Hepatocyte (in vitro differentiated cells): ENCODE data around the gene CTNNBIP1. TPM values are rescaled to one million over a fixed set of nuclear protein-coding genes. Genes with fewer than 3 reads are reported as not detected.

Source experiments
- DNase-seq: peaks from one replicate; pipeline ENCODE4 v3.0.0-alpha.2; 2016; ENCODE audit warnings: low spot score
- H2AFZ ChIP-seq: fragments of 200-600 bp; sonication (generic); 2 replicates; pipeline ENCODE4 v1.6.0; 2016; ENCODE audit warnings: antibody characterized with exemption, mild to moderate bottlenecking
- H3K27ac ChIP-seq: fragments of 200-600 bp; sonication (generic); 2 replicates; pipeline ENCODE4 v1.5.1; 2016; ENCODE audit warnings: mild to moderate bottlenecking
- H3K27me3 ChIP-seq: fragments of 200-600 bp; sonication (generic); 2 replicates; pipeline ENCODE4 v1.6.1; 2016
- H3K36me3 ChIP-seq: fragments of 200-600 bp; sonication (generic); replicated peaks from 2 replicates; pipeline ENCODE4 v1.5.1; 2016; ENCODE audit warnings: low read depth; ENCODE audit not compliant: insufficient read depth
- H3K4me1 ChIP-seq: fragments of 200-600 bp; sonication (generic); 2 replicates; pipeline ENCODE4 v1.5.1; 2016; ENCODE audit warnings: mild to moderate bottlenecking, moderate library complexity; ENCODE audit not compliant: insufficient read depth
- H3K4me2 ChIP-seq: fragments of 200-600 bp; sonication (generic); 2 replicates; pipeline ENCODE4 v1.6.0; 2016
- H3K4me3 ChIP-seq: fragments of 200-600 bp; sonication (generic); 2 replicates; pipeline ENCODE4 v1.5.1; 2016; ENCODE audit warnings: mild to moderate bottlenecking
- H3K79me2 ChIP-seq: fragments of 200-600 bp; sonication (generic); 2 replicates; pipeline ENCODE4 v1.6.0; 2017; ENCODE audit warnings: mild to moderate bottlenecking
- H3K9me2 ChIP-seq: fragments of 200-600 bp; sonication (generic); replicated peaks from 2 replicates; pipeline ENCODE4 v1.6.0; 2017; ENCODE audit warnings: mild to moderate bottlenecking; ENCODE audit not compliant: insufficient read depth
- H3K9me3 ChIP-seq: fragments of 200-600 bp; sonication (generic); 2 replicates; pipeline ENCODE4 v1.5.1; 2016; ENCODE audit warnings: low read depth, mild to moderate bottlenecking
- H4K20me1 ChIP-seq: fragments of 200-600 bp; sonication (generic); 2 replicates; pipeline ENCODE4 v1.6.0; 2016; ENCODE audit warnings: mild to moderate bottlenecking; ENCODE audit not compliant: insufficient read depth, poor library complexity, severe bottlenecking
- CTCF ChIP-seq: fragments of 200-600 bp; sonication (generic); IDR thresholded peaks from 2 replicates; pipeline ENCODE4 v1.5.1; 2016; ENCODE audit warnings: antibody characterized with exemption, mild to moderate bottlenecking; ENCODE audit not compliant: poor library complexity
- EZH2 ChIP-seq: fragments of 200-600 bp; sonication (generic); IDR thresholded peaks from 2 replicates; pipeline ENCODE4 v1.6.1; 2016; ENCODE audit warnings: antibody characterized with exemption, mild to moderate bottlenecking, borderline replicate concordance
- EZH2phosphoT487 ChIP-seq: fragments of 200-600 bp; sonication (generic); IDR thresholded peaks from one replicate; pipeline ENCODE4 v1.6.1; 2018; ENCODE audit warnings: antibody characterized with exemption, mild to moderate bottlenecking, low read depth, moderate library complexity; ENCODE audit not compliant: unreplicated experiment, severe bottlenecking
- WGBS: methylation state at CpG from one replicate; pipeline ENCODE4 v1.1.6; 2016; ENCODE audit warnings: low lambda C conversion rate; ENCODE audit errors: missing lambda C conversion rate; 5-methylcytosine and 5-hydroxymethylcytosine counted together
- polyA plus RNA-seq: library from polyadenylated mRNA; unstranded; fragments of >200 nt; fragmentation: Nextera tagmentation; extraction: Ambion mirVana; gene quantifications from 2 replicates; pipeline ENCODE4 v1.2.1, GENCODE V29; 2016
- total RNA-seq: library from RNA; depleted of rRNA; stranded (reverse); fragments of >200 nt; gene quantifications from 2 replicates; pipeline ENCODE4 v1.2.3, GENCODE V29; 2014

CTNNBIP1 gene
- total and polyA plus RNA-seq, 2 experiments from 2014 or later = 25.2 to 49.8 TPM

- 96% methylated on average over 9 of the region's 9 CpGs for WGBS
- no peak for DNase-seq
- no peaks in the 10 kb centered on the region for H3K27me3 ChIP-seq
- H2AFZ ChIP-seq = no peak overlapping the region
- no peaks in the 10 kb centered on the region for H4K20me1 ChIP-seq
- no peak overlapping the region for H3K4me2 ChIP-seq
- no peaks in the 10 kb centered on the region for H3K36me3 ChIP-seq
- H3K4me1 ChIP-seq = peaks cover under 1% of the 10 kb centered on the region
- no peak overlapping the region for H3K4me3 ChIP-seq
- TF ChIP-seq CTCF = no peak
- TF ChIP-seq EZH2 = no peak
- TF ChIP-seq EZH2phosphoT487 = no peak
- H3K9me3 ChIP-seq = no peaks in the 10 kb centered on the region
- H3K27ac ChIP-seq = no peak overlapping the region
- H3K79me2 ChIP-seq = peaks cover 82% of the 10 kb centered on the region
- H3K9me2 ChIP-seq = no peaks in the 10 kb centered on the region
Observed at GRCh38 chr1:9903801-9904527, 6.1 kb downstream of the CTNNBIP1 start.

DNA sequence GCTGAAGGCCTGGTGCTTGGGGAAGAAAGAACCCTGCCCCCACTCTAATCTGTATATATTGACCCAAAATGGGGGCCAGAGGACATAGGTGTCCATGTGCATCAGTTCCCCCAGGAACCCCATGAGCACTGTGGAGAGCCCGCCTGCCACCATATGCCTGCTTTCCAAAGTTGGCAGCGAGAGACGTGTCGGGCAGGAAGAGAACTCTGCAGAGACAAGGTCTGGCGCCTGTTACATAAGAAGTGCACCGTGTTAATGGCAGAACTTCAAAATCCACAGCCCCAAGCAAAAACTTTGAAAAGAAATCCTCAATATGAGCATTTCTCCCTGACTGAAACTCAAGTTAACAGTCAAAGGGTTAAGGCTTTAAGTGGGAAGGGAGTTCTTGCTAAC, 8.0 kb downstream of the CTNNBIP1 start:
- Histone ChIP-seq H3K4me3 (no peak overlapping the region), H3K27ac (no peak overlapping the region)

DNA sequence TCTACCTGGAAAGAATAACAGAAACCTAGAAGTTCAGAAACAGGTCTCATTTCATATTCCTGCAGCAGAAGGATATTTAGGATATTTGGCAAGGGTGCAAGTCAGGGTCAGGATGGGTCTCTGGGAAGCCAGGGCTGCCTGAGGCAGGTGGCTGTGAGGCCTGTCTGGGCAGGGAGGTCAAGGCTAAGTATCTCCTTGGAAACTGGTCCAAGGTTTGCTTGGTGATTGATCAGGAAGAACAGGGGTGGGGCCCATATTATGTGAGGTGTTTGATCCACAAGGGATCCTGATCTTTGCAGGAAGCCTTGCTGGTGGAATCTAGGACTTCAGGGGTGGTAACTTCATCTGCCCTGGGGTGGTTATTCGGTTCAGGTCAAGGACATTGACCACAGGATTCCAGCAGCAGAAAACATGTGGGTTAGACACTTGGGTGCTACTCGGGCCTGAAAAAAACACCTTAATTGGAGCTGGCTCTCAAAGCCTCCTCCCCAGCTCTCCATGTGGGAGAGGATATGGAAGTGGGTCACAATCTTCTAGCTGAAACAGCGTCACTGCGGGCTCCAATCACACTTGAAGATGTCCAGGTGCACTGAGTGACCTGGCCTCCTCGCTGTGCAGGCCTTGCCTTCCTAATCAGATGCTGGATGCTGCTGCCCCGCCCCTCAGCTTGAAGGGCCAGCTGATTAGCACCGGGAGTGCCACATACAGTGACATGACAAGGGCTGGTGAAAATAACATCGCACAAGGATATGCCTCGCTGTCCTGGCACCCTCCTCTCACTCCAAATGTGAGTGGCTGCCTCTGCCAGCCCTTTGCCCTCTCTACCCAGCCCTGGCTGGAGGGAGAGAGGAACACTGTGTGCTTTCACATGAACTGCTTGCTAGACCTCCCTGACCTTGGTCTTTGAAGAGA, 8.7 kb downstream of the CTNNBIP1 start:
- H3K4me3 ChIP-seq = no peak overlapping the region
- no peak overlapping the region for H3K27ac ChIP-seq
- peaks cover 77% of the 10 kb centered on the region for H3K79me2 ChIP-seq
- no peaks in the 10 kb centered on the region for H3K36me3 ChIP-seq
- no peak overlapping the region for H3K4me2 ChIP-seq
- no peak for DNase-seq
- no peaks in the 10 kb centered on the region for H4K20me1 ChIP-seq
- 78% methylated on average over 9 of the region's 9 CpGs for WGBS
- H3K9me3 ChIP-seq = no peaks in the 10 kb centered on the region
- H2AFZ ChIP-seq = no peak overlapping the region
- no peaks in the 10 kb centered on the region for H3K27me3 ChIP-seq
- no peaks in the 10 kb centered on the region for H3K9me2 ChIP-seq
- no peaks in the 10 kb centered on the region for H3K4me1 ChIP-seq
- no peak for TF ChIP-seq CTCF
- TF ChIP-seq EZH2phosphoT487 = no peak
- TF ChIP-seq EZH2 = no peak

More for the DNA sequence above, 8.0 kb downstream of the CTNNBIP1 start:
- no peaks in the 10 kb centered on the region for H3K27me3 ChIP-seq
- no peak overlapping the region for H3K4me2 ChIP-seq
- peaks cover 79% of the 10 kb centered on the region for H3K79me2 ChIP-seq
- TF ChIP-seq EZH2 (no peak), CTCF (no peak), EZH2phosphoT487 (no peak)
- no peaks in the 10 kb centered on the region for H3K4me1 ChIP-seq
- DNase-seq = no peak
- H2AFZ ChIP-seq = no peak overlapping the region
- WGBS = 95% methylated on average over 6 of the region's 6 CpGs
- no peaks in the 10 kb centered on the region for H4K20me1 ChIP-seq
- H3K36me3 ChIP-seq = no peaks in the 10 kb centered on the region
- H3K9me2 ChIP-seq = no peaks in the 10 kb centered on the region
- H3K9me3 ChIP-seq = no peaks in the 10 kb centered on the region
